Smooth muscle cell (in vitro differentiated cells): ENCODE data around the gene NUP93. TPM values are rescaled to one million over a fixed set of nuclear protein-coding genes. Genes with fewer than 3 reads are reported as not detected.

ENCODE experiments used
- DNase-seq: peaks from one replicate; lab custom pipeline; 2025; ENCODE audit not compliant: unreplicated experiment; lab: John Stamatoyannopoulos, UW
- H2AFZ ChIP-seq: fragments of 200-600 bp; sonication (generic); 2 replicates; pipeline ENCODE4 v1.6.0; 2016; ENCODE audit warnings: antibody characterized with exemption, low read depth, mild to moderate bottlenecking
- H3F3A ChIP-seq: fragments of 200-600 bp; sonication (generic); 2 replicates; pipeline ENCODE4 v1.6.0; 2017; ENCODE audit warnings: antibody characterized with exemption, low read depth
- H3K27ac ChIP-seq: fragments of 200-600 bp; sonication (generic); 2 replicates; pipeline ENCODE4 v1.5.1; 2016; ENCODE audit warnings: low read depth, mild to moderate bottlenecking
- H3K27me3 ChIP-seq: fragments of 200-600 bp; sonication (generic); 2 replicates; pipeline ENCODE4 v1.6.1; 2016; ENCODE audit warnings: low read depth, mild to moderate bottlenecking
- H3K36me3 ChIP-seq: fragments of 200-600 bp; sonication (generic); 2 replicates; pipeline ENCODE4 v1.5.1; 2016; ENCODE audit warnings: low read depth
- H3K4me1 ChIP-seq: fragments of 200-600 bp; sonication (generic); 2 replicates; pipeline ENCODE4 v1.5.1; 2016; ENCODE audit warnings: low read depth
- H3K4me2 ChIP-seq: fragments of 200-600 bp; sonication (generic); 2 replicates; pipeline ENCODE4 v1.6.0; 2016; ENCODE audit warnings: mild to moderate bottlenecking
- H3K4me3 ChIP-seq: fragments of 200-600 bp; sonication (generic); 2 replicates; pipeline ENCODE4 v1.5.1; 2016; ENCODE audit warnings: mild to moderate bottlenecking
- H3K79me2 ChIP-seq: fragments of 200-600 bp; sonication (generic); 2 replicates; pipeline ENCODE4 v1.6.0; 2016; ENCODE audit warnings: low read depth, mild to moderate bottlenecking
- H3K9ac ChIP-seq: fragments of 200-600 bp; sonication (generic); 2 replicates; pipeline ENCODE4 v1.6.0; 2016; ENCODE audit warnings: low read depth
- H3K9me3 ChIP-seq: fragments of 200-600 bp; sonication (generic); replicated peaks from 2 replicates; pipeline ENCODE4 v1.5.1; 2016; ENCODE audit warnings: low read depth
- H4K20me1 ChIP-seq: fragments of 200-600 bp; sonication (generic); 2 replicates; pipeline ENCODE4 v1.6.0; 2016; ENCODE audit warnings: low read depth
- CTCF ChIP-seq: fragments of 200-600 bp; sonication (generic); IDR thresholded peaks from 2 replicates; pipeline ENCODE4 v1.5.1; 2017; ENCODE audit warnings: borderline replicate concordance, mild to moderate bottlenecking, antibody characterized with exemption; ENCODE audit not compliant: insufficient read depth, poor library complexity, severe bottlenecking
- WGBS: methylation state at CpG from one replicate; pipeline ENCODE4 v1.1.7; 2016; ENCODE audit warnings: low lambda C conversion rate; 5-methylcytosine and 5-hydroxymethylcytosine counted together
- polyA plus RNA-seq: library from polyadenylated mRNA; unstranded; fragments of >200 nt; fragmentation: Nextera tagmentation; extraction: Ambion mirVana; gene quantifications from 2 replicates; pipeline ENCODE4 v1.2.1, GENCODE V29; 2016
- total RNA-seq: library from RNA; depleted of rRNA; stranded (reverse); fragments of >200 nt; gene quantifications from 2 replicates; pipeline ENCODE4 v1.2.3, GENCODE V29; 2014

NUP93 gene
- total and polyA plus RNA-seq, 2 experiments from 2014 or later, result 45.6 to 55.8 TPM

- H3K4me3 ChIP-seq, result no peak overlapping the region
- H3K27me3 ChIP-seq, result no peaks in the 10 kb centered on the region
- WGBS, result 96% methylated on average over 1 of the region's 1 CpG
- H3K9me3 ChIP-seq, result no peaks in the 10 kb centered on the region
- no peak overlapping the region for H3K9ac ChIP-seq
- H2AFZ ChIP-seq, result no peak overlapping the region
- no peak overlapping the region for H3K27ac ChIP-seq
- H3F3A ChIP-seq, result no peaks in the 10 kb centered on the region
- TF ChIP-seq CTCF, result no peak
- H3K79me2 ChIP-seq, result peaks cover 30% of the 10 kb centered on the region
- H3K4me1 ChIP-seq, result peaks cover 4% of the 10 kb centered on the region
- H3K36me3 ChIP-seq, result no peaks in the 10 kb centered on the region
- no peaks in the 10 kb centered on the region for H4K20me1 ChIP-seq
- no peak for DNase-seq
- no peak overlapping the region for H3K4me2 ChIP-seq
These were observed 1.9 kb upstream of the NUP93 start for GRCh38 chr16:56728027-56728426.

- Histone ChIP-seq H3K4me2 (peak overlapping the region; percentile 93), H3K9ac (peak overlapping the region; percentile 83), H3K79me2 (peaks cover 35% of the 10 kb centered on the region), H3K27me3 (no peaks in the 10 kb centered on the region), H3K4me1 (peaks cover 4% of the 10 kb centered on the region), H2AFZ (peak overlapping the region; percentile 92), H3K4me3 (peak overlapping the region; percentile 76), H4K20me1 (peaks cover 4% of the 10 kb centered on the region), H3K36me3 (no peaks in the 10 kb centered on the region), H3F3A (no peaks in the 10 kb centered on the region), H3K9me3 (no peaks in the 10 kb centered on the region), H3K27ac (peak overlapping the region; percentile 67)
- 72% methylated on average over 8 of the region's 8 CpGs for WGBS
- DNase-seq, result no peak
- TF ChIP-seq CTCF, result no peak
These were observed 772 bp upstream of the NUP93 start for GRCh38 chr16:56728980-56729734.

- peaks cover 16% of the 10 kb centered on the region for H4K20me1 ChIP-seq
- no peaks in the 10 kb centered on the region for H3K36me3 ChIP-seq
- H3K27me3 ChIP-seq, result no peaks in the 10 kb centered on the region
- no peak for DNase-seq
- H3K27ac ChIP-seq, result no peak overlapping the region
- H3K9ac ChIP-seq, result no peak overlapping the region
- H3F3A ChIP-seq, result no peaks in the 10 kb centered on the region
- H3K79me2 ChIP-seq, result peaks cover 57% of the 10 kb centered on the region
- no peak overlapping the region for H3K4me3 ChIP-seq
- 93% methylated on average over 2 of the region's 2 CpGs for WGBS
- no peak overlapping the region for H3K4me2 ChIP-seq
- H2AFZ ChIP-seq, result no peak overlapping the region
- TF ChIP-seq CTCF, result no peak
- H3K4me1 ChIP-seq, result peaks cover 4% of the 10 kb centered on the region
- no peaks in the 10 kb centered on the region for H3K9me3 ChIP-seq
These were observed 2.4 kb downstream of the NUP93 start for GRCh38 chr16:56732366-56732765.

GRCh38 chr16:56732832-56733231 is 2.9 kb downstream of the NUP93 start:
- Histone ChIP-seq H3K4me3 (no peak overlapping the region), H3K27ac (no peak overlapping the region), H3K27me3 (no peaks in the 10 kb centered on the region), H3F3A (no peaks in the 10 kb centered on the region), H3K36me3 (no peaks in the 10 kb centered on the region), H3K4me1 (peaks cover 4% of the 10 kb centered on the region), H4K20me1 (peaks cover 20% of the 10 kb centered on the region), H3K79me2 (peaks cover 62% of the 10 kb centered on the region), H3K9me3 (no peaks in the 10 kb centered on the region), H2AFZ (no peak overlapping the region), H3K4me2 (no peak overlapping the region), H3K9ac (no peak overlapping the region)
- no peak for TF ChIP-seq CTCF
- WGBS, result 100% methylated on average over 1 of the region's 1 CpG
- DNase-seq, result no peak
